T-cell (primary cell): ENCODE measurements around the gene PNCK. TPM values are rescaled to one million over a fixed set of nuclear protein-coding genes. Genes with fewer than 3 reads are reported as not detected.
A peak's percentile ranks its signal among the peaks of the same experiment; 100 is the strongest.
"Not testable (repeated sequence)": the region's sequence is repeated elsewhere in the genome, so short reads cannot be mapped to it uniquely, and the experiment has no call there.

Experiments used
- ATAC-seq, 4 experiments: fragments of 200-7000 bp in 3 of 4; fragments of 150-1000 bp in 1 of 4; cut with Tn5 transposase; replicated peaks in 1 of 4; 1 replicate in 3 of 4; 2 replicates in 1 of 4; pipeline ENCODE4 v1.10.0; 2021; ENCODE audit warnings: moderate library complexity in 3 of 4, mild to moderate bottlenecking in 2 of 4, moderate number of reproducible peaks in 1 of 4
- CTCF ChIA-PET, 2 donors: fragments of 300-600 bp; sonication (Branson Sonifier 250); formaldehyde crosslinking; loops; one replicate each; lab custom pipeline; 2022; ENCODE audit warnings: antibody characterized with exemption in 2 of 2; lab: Charles Lee
- POLR2A ChIA-PET, 2 donors: fragments of 300-600 bp; sonication (Branson Sonifier 250); formaldehyde crosslinking; loops; one replicate each; lab custom pipeline; 2022; ENCODE audit warnings: antibody characterized with exemption in 2 of 2; lab: Charles Lee
- DNase-seq, 35 experiments: peaks; one replicate each; pipeline versions ENCODE4 v3.0.0 to v3.0.0-alpha.2; 2013 to 2023
- H3K27ac ChIP-seq: one replicate; pipeline ENCODE4 v1.5.1; 2013; ENCODE audit warnings: low read length
- H3K27me3 ChIP-seq, 2 experiments: replicated peaks in 1 of 2; 1 replicate in 1 of 2; 2 replicates in 1 of 2; pipeline versions ENCODE4 v1.6.1 to v1.7.0; 2013; ENCODE audit warnings: low read length in 1 of 2, mixed read lengths in 1 of 2; ENCODE audit not compliant: control insufficient read depth in 2 of 2, insufficient read depth in 2 of 2; ENCODE audit errors: extremely low read depth in 1 of 2
- H3K36me3 ChIP-seq, 2 donors: 1 replicate in 1 of 2; 2 replicates in 1 of 2; pipeline versions ENCODE4 v1.6.1 to v1.7.0; 2013; ENCODE audit warnings: low read length in 1 of 2; ENCODE audit not compliant: control insufficient read depth in 2 of 2, insufficient read depth in 1 of 2; ENCODE audit errors: extremely low read depth in 1 of 2
- H3K4me1 ChIP-seq, 2 experiments: 1 replicate in 1 of 2; 2 replicates in 1 of 2; pipeline versions ENCODE4 v1.6.1 to v1.7.0; 2013; ENCODE audit warnings: low read length in 2 of 2, mixed read lengths in 1 of 2; ENCODE audit not compliant: insufficient read depth in 2 of 2, control insufficient read depth in 1 of 2; ENCODE audit errors: extremely low read depth in 1 of 2
- H3K4me3 ChIP-seq, 2 donors: 1 replicate in 1 of 2; 2 replicates in 1 of 2; pipeline versions ENCODE4 v1.5.1 to v1.7.0; 2013; ENCODE audit warnings: mild to moderate bottlenecking in 2 of 2, low read length in 1 of 2, moderate library complexity in 1 of 2; ENCODE audit not compliant: control insufficient read depth in 1 of 2; ENCODE audit errors: extremely low read depth in 1 of 2
- H3K9me3 ChIP-seq: 2 replicates; pipeline ENCODE4 v1.7.0; 2013
- H3K27ac Mint-ChIP-seq, 2 donors: one replicate each; pipeline ENCODE4 v1.8.0; 2020 to 2021; ENCODE audit warnings: mild to moderate bottlenecking in 2 of 2, mixed read lengths in 2 of 2
- H3K27me3 Mint-ChIP-seq, 2 donors: one replicate each; pipeline ENCODE4 v1.8.0; 2021 to 2022; ENCODE audit warnings: mixed read lengths in 2 of 2
- H3K36me3 Mint-ChIP-seq: one replicate; pipeline ENCODE4 v1.8.0; 2021; ENCODE audit warnings: mixed read lengths
- H3K4me1 Mint-ChIP-seq, 3 donors: one replicate each; pipeline ENCODE4 v1.8.0; 2020 to 2022; ENCODE audit warnings: mixed read lengths in 3 of 3, mild to moderate bottlenecking in 1 of 3
- H3K4me3 Mint-ChIP-seq, 3 donors: one replicate each; pipeline ENCODE4 v1.8.0; 2020 to 2022; ENCODE audit warnings: mild to moderate bottlenecking in 3 of 3, mixed read lengths in 3 of 3, moderate library complexity in 3 of 3
- H3K9me3 Mint-ChIP-seq, 3 donors: one replicate each; pipeline ENCODE4 v1.8.0; 2020 to 2022; ENCODE audit warnings: mixed read lengths in 3 of 3
- whole genome bisulfite sequencing: methylation state at CpG from one replicate; pipeline ENCODE4 v1.1.5; 2013; ENCODE audit warnings: missing lambda C conversion rate; ENCODE audit not compliant: insufficient coverage; 5-methylcytosine and 5-hydroxymethylcytosine counted together
- total RNA-seq, 35 experiments: library from RNA in 6 of 35; stranded (reverse) in 6 of 35; fragments of 120-200 nt in 1 of 35; gene quantifications; one replicate each; pipeline versions ENCODE4 v1.2.1 to v1.2.4 and lab custom pipeline; 2013 to 2026

PNCK gene
- total RNA-seq, 5 donors from 2014 or later (not counting 1 experiment from before 2014, with no cell fraction given), result 1.0 TPM; not detected in 4

GRCh38 chrX:153691032-153691827 is 17.6 kb upstream of the PNCK start:
- H3K27me3 Mint-ChIP-seq, H3K4me3 Mint-ChIP-seq, DNase-seq, H3K36me3 ChIP-seq, H3K27ac ChIP-seq, ATAC-seq, POLR2A ChIA-PET, CTCF ChIA-PET, H3K4me1 ChIP-seq, H3K4me3 ChIP-seq, H3K9me3 Mint-ChIP-seq, H3K4me1 Mint-ChIP-seq, H3K36me3 Mint-ChIP-seq, H3K27ac Mint-ChIP-seq, H3K9me3 ChIP-seq: not testable (repeated sequence)
- WGBS, result 95% methylated on average over 3 of the region's 21 CpGs
- peaks cover 0 to 27% of the 10 kb centered on the region in 2 experiments for H3K27me3 ChIP-seq

- H3K27me3 ChIP-seq, result peaks cover 0 to 34% of the 10 kb centered on the region in 2 experiments
- Mint-ChIP-seq H3K27me3 (peaks cover 8 to 11% of the 10 kb centered on the region in 2 donors), H3K27ac (no peak overlapping the region), H3K4me3 (no peak overlapping the region), H3K4me1 (no peaks in the 10 kb centered on the region), H3K9me3 (no peaks in the 10 kb centered on the region), H3K36me3 (no peaks in the 10 kb centered on the region)
- no peak overlapping the region for H3K27ac ChIP-seq
- ATAC-seq (no peak), DNase-seq (no peak)
- 91% methylated on average over 4 of the region's 14 CpGs for WGBS
- H3K4me3 ChIP-seq, result no peak overlapping the region
- no peaks in the 10 kb centered on the region for H3K9me3 ChIP-seq
- H3K36me3 ChIP-seq, result no peaks in the 10 kb centered on the region
- CTCF ChIA-PET, result no interaction called here
- H3K4me1 ChIP-seq, result peaks cover 0 to 4% of the 10 kb centered on the region in 2 experiments
- POLR2A ChIA-PET, result no interaction called here
Observed at GRCh38 chrX:153690466-153690865, 16.9 kb upstream of the PNCK start.

- no peaks in the 10 kb centered on the region for H3K36me3 Mint-ChIP-seq
- no peaks in the 10 kb centered on the region for H3K4me1 Mint-ChIP-seq
- H3K4me3 Mint-ChIP-seq, result peak overlapping the region in 1 of 3 donors; percentile 28
- POLR2A ChIA-PET, result no interaction called here
- no peak overlapping the region for H3K27ac Mint-ChIP-seq
- 88% methylated on average over 11 of the region's 19 CpGs for WGBS
- H3K36me3 ChIP-seq, result no peaks in the 10 kb centered on the region
- no peaks in the 10 kb centered on the region for H3K9me3 Mint-ChIP-seq
- no peak overlapping the region for H3K27ac ChIP-seq
- DNase-seq, result no peak
- no peak for ATAC-seq
- no peaks in the 10 kb centered on the region for H3K9me3 ChIP-seq
- CTCF ChIA-PET, result no interaction called here
- H3K27me3 ChIP-seq, result peaks cover 0 to 37% of the 10 kb centered on the region in 2 experiments
- H3K27me3 Mint-ChIP-seq, result peaks cover 8 to 11% of the 10 kb centered on the region in 2 donors
- no peak overlapping the region for H3K4me3 ChIP-seq
- H3K4me1 ChIP-seq, result peaks cover 0 to 4% of the 10 kb centered on the region in 2 experiments
Observed at GRCh38 chrX:153689654-153690465, 16.2 kb upstream of the PNCK start.

- ChIA-PET POLR2A (no interaction called here), CTCF (no interaction called here)
- H3K27me3 ChIP-seq, result peaks cover 0 to 37% of the 10 kb centered on the region in 2 experiments
- no peak overlapping the region for H3K4me3 ChIP-seq
- no peaks in the 10 kb centered on the region for H3K4me1 Mint-ChIP-seq
- no peak overlapping the region for H3K4me3 Mint-ChIP-seq
- H3K27ac Mint-ChIP-seq, result no peak overlapping the region
- H3K27me3 Mint-ChIP-seq, result peaks cover 8 to 11% of the 10 kb centered on the region in 2 donors
- WGBS, result 0% methylated on average over 1 of the region's 53 CpGs
- no peak overlapping the region for H3K27ac ChIP-seq
- no peaks in the 10 kb centered on the region for H3K36me3 ChIP-seq
- DNase-seq (no peak), ATAC-seq (no peak)
- H3K9me3 Mint-ChIP-seq, result no peaks in the 10 kb centered on the region
- H3K36me3 Mint-ChIP-seq, result no peaks in the 10 kb centered on the region
- H3K4me1 ChIP-seq, result peaks cover 0 to 4% of the 10 kb centered on the region in 2 experiments
- no peaks in the 10 kb centered on the region for H3K9me3 ChIP-seq
Observed at GRCh38 chrX:153688911-153689590, 15.4 kb upstream of the PNCK start.

- ChIA-PET CTCF (no interaction called here), POLR2A (no interaction called here)
- Mint-ChIP-seq H3K27me3 (peaks cover 8 to 11% of the 10 kb centered on the region in 2 donors), H3K4me1 (no peaks in the 10 kb centered on the region), H3K9me3 (no peaks in the 10 kb centered on the region), H3K4me3 (no peak overlapping the region), H3K36me3 (no peaks in the 10 kb centered on the region), H3K27ac (no peak overlapping the region)
- H3K9me3 ChIP-seq, result no peaks in the 10 kb centered on the region
- peaks cover 0 to 4% of the 10 kb centered on the region in 2 experiments for H3K4me1 ChIP-seq
- H3K27me3 ChIP-seq, result peaks cover 1 to 37% of the 10 kb centered on the region in 2 experiments
- no peak overlapping the region for H3K4me3 ChIP-seq
- no peaks in the 10 kb centered on the region for H3K36me3 ChIP-seq
- DNase-seq (no peak), ATAC-seq (no peak)
- H3K27ac ChIP-seq, result no peak overlapping the region
- 2% methylated on average over 20 of the region's 57 CpGs for WGBS
Observed at GRCh38 chrX:153688506-153688905, 14.9 kb upstream of the PNCK start.

- Mint-ChIP-seq H3K9me3 (no peaks in the 10 kb centered on the region), H3K27ac (no peak overlapping the region), H3K36me3 (no peaks in the 10 kb centered on the region), H3K4me1 (no peaks in the 10 kb centered on the region), H3K27me3 (peaks cover 8 to 11% of the 10 kb centered on the region in 2 donors), H3K4me3 (no peak overlapping the region)
- Histone ChIP-seq H3K9me3 (no peaks in the 10 kb centered on the region), H3K27ac (no peak overlapping the region), H3K4me1 (peaks cover 0 to 4% of the 10 kb centered on the region in 2 experiments), H3K27me3 (peaks cover 3 to 37% of the 10 kb centered on the region in 2 experiments), H3K4me3 (no peak overlapping the region), H3K36me3 (no peaks in the 10 kb centered on the region)
- ChIA-PET POLR2A (no interaction called here), CTCF (no interaction called here)
- WGBS, result 0% methylated on average over 28 of the region's 69 CpGs
- ATAC-seq (peak; percentile 27 to 48 (median 42)), DNase-seq (peak in 1 of 35 experiments; percentile 13)
Observed at GRCh38 chrX:153688071-153688470, 14.5 kb upstream of the PNCK start.
